ENCODE measurements around the gene CTLA4. TPM values are rescaled to one million over a fixed set of nuclear protein-coding genes. Genes with fewer than 3 reads are reported as not detected.
A peak's percentile ranks its signal among the peaks of the same experiment; 100 is the strongest.

CTLA4 gene
- total RNA-seq, 3 donors from 2014 or later: 0.14 to 0.96 (median 0.51) TPM

DNA sequence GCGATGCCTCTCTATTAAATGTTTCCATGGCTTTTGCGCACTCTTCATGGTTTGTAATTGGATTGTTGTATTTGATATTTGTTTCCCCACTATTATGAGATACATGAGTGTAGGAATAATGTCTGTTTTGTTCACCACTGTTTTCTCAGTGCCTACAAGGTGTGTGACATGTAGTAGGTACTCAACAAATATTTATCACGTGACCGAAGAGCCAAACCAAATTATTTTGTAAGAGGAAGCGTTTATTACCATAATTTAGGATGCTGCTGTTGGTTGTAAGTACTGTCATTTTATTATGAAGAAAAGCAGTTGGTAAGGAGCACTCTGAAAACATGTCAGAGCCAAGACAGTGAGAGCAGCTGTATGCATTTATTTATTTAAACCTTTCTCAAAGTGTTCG is 32.2 kb upstream of the CTLA4 start:
- Histone ChIP-seq H3K9me3 (no peaks in the 10 kb centered on the region), H3K4me3 (no peak overlapping the region), H3K36me3 (ENCODE audit: low read depth) (no peaks in the 10 kb centered on the region), H3K4me1 (ENCODE audit: low read depth) (no peaks in the 10 kb centered on the region)
- intact Hi-C loops (cut with DNase I, micrococcal nuclease): no loop called here
- ATAC-seq (no peak), DNase-seq (no peak)
- TF ChIP-seq, protein P1, sequence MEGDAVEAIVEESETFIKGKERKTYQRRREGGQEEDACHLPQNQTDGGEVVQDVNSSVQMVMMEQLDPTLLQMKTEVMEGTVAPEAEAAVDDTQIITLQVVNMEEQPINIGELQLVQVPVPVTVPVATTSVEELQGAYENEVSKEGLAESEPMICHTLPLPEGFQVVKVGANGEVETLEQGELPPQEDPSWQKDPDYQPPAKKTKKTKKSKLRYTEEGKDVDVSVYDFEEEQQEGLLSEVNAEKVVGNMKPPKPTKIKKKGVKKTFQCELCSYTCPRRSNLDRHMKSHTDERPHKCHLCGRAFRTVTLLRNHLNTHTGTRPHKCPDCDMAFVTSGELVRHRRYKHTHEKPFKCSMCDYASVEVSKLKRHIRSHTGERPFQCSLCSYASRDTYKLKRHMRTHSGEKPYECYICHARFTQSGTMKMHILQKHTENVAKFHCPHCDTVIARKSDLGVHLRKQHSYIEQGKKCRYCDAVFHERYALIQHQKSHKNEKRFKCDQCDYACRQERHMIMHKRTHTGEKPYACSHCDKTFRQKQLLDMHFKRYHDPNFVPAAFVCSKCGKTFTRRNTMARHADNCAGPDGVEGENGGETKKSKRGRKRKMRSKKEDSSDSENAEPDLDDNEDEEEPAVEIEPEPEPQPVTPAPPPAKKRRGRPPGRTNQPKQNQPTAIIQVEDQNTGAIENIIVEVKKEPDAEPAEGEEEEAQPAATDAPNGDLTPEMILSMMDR (IDR thresholded peaks at IDR 0.05): no peak

DNA sequence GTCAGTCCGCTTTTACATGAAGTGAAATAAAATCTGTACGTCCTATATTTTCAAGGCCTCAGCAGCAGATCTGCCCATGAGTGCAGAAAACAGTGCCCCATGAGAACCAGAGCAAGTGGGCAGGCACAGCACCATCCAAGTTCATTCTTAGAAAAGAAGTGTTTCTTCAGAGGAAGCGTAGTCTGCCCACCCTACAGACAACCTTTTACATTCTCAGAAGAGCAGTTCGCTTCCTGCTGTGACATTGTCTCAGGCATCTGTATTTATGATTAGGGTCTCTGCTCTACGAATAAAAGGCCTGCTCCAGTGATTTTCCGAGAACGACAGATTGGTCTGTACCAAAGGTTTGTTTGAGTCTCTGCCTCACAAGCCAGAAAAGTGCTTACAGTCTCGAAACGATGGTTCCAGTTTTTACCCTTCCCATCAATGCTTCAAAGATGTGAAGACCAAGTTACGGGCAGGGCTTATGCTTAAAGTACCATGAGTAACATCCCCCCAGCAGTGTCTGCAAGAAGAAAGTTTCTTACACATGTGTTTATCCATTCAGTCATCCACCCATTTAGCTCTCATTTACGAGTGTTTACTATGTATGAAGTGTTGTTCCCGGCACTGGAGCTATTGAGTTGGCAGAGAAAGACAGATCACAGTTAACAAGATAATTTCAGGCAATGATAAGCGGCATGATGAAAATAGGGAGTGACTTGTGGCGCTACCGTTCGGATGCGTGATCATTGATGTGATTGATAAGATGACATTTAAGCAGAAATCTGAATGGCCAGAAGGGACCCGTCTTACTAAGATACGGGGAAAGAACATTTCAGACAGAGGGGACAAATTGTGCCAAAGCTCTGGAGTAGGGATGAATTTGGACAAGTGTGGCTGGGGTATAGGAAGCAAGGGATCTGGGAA is 31.4 kb upstream of the CTLA4 start:
- Histone ChIP-seq H3K36me3 (ENCODE audit: low read depth) (no peaks in the 10 kb centered on the region), H3K9me3 (no peaks in the 10 kb centered on the region), H3K4me1 (ENCODE audit: low read depth) (no peaks in the 10 kb centered on the region), H3K4me3 (no peak overlapping the region)
- intact Hi-C loops (cut with DNase I, micrococcal nuclease): no loop called here
- TF ChIP-seq, protein P1 (IDR thresholded peaks at IDR 0.05): no peak
- DNase-seq: no peak
- ATAC-seq: peak; percentile 19

DNA sequence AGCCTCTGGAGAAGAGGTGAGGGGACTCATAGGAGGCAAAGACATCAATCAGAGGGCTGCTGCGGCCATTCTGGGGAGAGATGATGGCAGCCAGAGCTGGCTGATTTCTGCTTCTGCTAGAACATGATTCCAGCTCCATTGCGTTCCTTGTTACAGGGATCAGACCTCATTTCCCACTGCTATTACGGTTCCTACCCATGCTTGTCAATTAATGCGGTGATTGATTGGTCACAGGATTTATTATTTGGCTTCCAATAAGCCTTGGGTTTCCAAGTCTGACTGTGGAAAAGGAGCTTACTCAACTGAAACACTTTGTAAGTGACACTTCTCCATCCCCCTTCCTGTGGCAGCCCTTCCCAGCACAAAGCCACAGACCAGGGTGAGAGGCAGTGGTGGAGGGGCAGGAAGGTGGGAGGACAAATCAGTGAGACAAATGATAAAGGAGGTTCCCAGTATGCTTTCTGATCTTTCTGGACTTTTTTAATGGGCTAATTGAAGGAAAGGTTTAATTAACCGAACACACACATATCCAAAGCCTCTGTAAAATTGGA is 26.8 kb upstream of the CTLA4 start:
- intact Hi-C loops (cut with DNase I, micrococcal nuclease): no loop called here
- ATAC-seq: no peak

DNA sequence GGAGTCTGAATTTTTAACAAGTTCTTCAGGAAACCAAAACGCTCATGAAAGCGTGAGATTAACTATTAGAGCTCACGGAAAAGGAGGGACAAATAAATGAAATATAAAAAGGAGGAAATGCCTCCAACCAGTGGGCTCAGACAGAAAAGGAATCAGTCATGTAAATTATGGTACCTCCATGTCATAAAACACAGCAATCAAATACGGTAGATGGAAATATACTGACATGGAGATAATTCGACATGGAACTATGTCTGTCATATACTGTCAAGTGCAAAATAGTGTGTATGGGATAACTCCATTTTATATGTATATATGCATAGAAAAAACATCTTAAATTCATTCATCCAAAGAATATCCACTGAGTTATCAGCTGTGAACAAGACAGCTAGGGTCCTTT is 25.9 kb upstream of the CTLA4 start:
- no peaks in the 10 kb centered on the region for H3K9me3 ChIP-seq
- no peaks in the 10 kb centered on the region for H3K36me3 ChIP-seq (ENCODE audit: low read depth)
- TF ChIP-seq, protein P1 (IDR thresholded peaks at IDR 0.05): no peak
- no peaks in the 10 kb centered on the region for H3K4me1 ChIP-seq (ENCODE audit: low read depth)
- H3K4me3 ChIP-seq: no peak overlapping the region
- intact Hi-C loops (cut with DNase I, micrococcal nuclease): no loop called here
- ATAC-seq: no peak
- DNase-seq: no peak

More for the DNA sequence above, 26.8 kb upstream of the CTLA4 start:
- Histone ChIP-seq H3K9me3 (no peaks in the 10 kb centered on the region), H3K36me3 (ENCODE audit: low read depth) (no peaks in the 10 kb centered on the region), H3K4me1 (ENCODE audit: low read depth) (no peaks in the 10 kb centered on the region), H3K4me3 (no peak overlapping the region)
- no peak for DNase-seq
- TF ChIP-seq, protein P1 (IDR thresholded peaks at IDR 0.05): no peak

DNA sequence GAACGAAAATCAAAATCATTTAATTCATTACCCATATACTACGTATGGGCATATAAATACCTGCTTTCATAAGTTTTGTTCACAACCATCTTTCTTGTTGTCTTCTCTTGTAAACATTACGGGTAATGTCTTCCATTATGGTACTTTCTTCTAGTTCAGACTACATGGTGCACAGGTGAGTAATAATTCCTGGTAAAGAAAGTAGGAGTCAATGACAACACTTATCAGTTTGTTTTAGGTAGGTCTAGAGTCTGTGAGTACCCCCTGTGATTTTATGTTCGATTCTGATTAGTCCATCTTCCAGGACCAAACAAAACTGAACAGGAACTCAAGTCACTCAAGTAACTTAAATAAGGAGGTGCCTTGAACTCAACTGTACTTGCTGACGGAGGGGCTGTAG is 25.2 kb upstream of the CTLA4 start:
- ATAC-seq: no peak

More for the DNA sequence above, 25.2 kb upstream of the CTLA4 start:
- Histone ChIP-seq H3K4me1 (ENCODE audit: low read depth) (no peaks in the 10 kb centered on the region), H3K4me3 (no peak overlapping the region), H3K36me3 (ENCODE audit: low read depth) (no peaks in the 10 kb centered on the region), H3K9me3 (no peaks in the 10 kb centered on the region)
- DNase-seq: no peak
- TF ChIP-seq, protein P1 (IDR thresholded peaks at IDR 0.05): no peak
- intact Hi-C loops (cut with DNase I, micrococcal nuclease): no loop called here

Data from mucosa of descending colon (tissue), 3 donors.